ENCODE results near the gene AHI1.
"Not testable (repeated sequence)": the region's sequence is repeated elsewhere in the genome, so short reads cannot be mapped to it uniquely, and the experiment has no call there.

The AHI1 gene

DNA sequence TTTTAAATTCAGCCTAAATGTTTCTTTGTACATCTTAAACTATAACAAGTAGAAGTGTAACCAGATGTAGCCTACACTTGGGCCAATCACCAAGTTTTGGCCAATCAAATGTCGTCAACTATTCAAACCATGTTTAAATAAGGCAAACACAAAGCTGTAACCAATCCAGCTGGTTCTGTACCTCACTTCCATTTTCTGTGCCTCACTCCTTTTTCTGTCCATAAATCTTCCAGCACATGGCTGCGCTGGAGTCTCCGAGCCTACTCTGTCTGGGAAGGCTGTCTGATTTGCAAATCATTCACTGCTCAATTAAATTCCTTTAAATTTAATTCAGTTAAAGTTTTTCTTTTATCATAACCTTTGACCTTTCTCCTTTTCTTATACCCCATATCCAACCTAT is 7.7 kb upstream of the AHI1 start:
- no peak for DNase-seq

GRCh38 chr6:135504734-135505133 is 7.2 kb upstream of the AHI1 start:
- no peak for DNase-seq

DNA sequence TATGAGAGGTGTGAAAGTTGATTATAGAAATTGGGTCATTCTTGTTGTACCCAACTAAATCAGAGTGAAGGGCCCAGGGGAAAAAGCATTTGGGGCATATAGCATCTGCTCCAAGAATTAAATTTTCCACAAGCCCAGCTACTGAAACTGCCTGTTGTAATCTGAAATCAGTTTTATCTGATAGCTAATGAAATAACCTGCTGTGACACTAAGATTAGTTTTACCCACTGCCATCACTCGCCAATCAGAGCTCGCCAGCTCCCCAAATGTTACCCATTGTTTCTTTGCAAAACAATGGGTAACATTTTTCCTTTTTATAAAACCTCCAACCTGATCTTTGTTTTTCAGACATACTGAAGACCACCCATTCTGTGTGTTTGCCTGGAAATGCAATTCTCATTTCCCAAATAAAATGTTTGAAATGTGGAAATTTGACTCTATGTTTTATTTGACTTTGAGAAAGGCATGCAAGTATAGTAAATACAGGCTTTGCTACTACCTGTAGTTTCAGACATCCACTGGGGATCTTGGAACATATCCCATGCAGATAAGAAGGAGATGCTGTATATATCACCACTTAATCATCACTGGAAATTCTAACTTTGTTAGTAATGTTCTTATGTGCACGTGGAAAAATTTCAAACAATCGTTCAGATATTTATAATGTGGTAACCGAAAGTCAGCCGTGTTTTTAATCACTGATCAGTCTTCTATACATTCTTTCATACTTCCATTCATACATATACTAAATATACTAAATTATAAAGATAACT is 6.3 kb upstream of the AHI1 start:
- DNase-seq = no peak

DNA sequence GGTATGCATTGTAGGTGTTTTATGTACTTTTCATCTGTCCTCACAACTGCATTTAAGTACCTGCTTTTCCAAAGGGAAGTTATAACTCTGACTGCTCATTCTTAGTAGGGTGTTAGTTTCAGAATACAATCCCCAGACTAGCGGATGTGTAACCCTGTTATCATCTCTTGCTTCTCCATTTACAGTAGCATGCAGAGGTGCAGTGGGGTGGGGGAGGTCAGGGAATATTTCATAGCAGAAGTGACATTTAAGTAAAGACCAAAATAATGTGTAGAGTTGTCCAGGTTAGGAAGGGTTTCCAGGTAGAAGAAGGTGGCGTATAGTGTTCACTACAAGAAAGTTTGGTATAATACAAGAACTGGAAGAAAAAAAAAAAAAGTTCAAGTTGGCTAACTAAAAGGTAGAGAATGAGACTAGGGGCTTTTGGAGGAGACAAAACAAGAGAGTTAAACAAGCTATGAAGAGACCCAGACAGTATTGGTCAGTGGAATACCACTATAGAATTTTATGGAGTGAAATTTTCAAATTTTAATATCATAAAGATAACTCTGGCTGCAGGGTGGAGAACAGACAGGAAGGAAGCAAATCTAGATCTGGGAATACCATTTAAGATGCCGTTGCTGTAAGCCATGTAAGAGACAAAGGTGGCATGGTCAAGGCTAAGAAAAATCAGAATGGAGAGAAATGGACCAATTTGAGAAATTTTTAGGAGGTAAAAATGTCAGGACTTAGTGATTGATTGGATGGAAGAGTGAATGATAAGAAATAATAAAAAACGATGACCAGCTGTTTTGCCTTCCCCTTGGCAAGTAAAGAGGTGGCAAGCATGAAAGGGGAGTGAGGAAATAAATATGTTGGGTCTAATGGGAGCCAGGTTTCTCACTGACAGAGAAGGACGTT is 2.2 kb upstream of the AHI1 start:
- no peak for DNase-seq

GRCh38 chr6:135498185-135498841 is 773 bp upstream of the AHI1 start:
- DNase-seq = peak; percentile 71

- no peak for DNase-seq
Measured at GRCh38 chr6:135496800-135497411, 634 bp downstream of the AHI1 start.

- DNase-seq = no peak
Measured at GRCh38 chr6:135493218-135493961, 4.2 kb downstream of the AHI1 start.

- no peak for DNase-seq
Measured at GRCh38 chr6:135490381-135490780, 7.2 kb downstream of the AHI1 start.

GRCh38 chr6:135488023-135488422 is 9.5 kb downstream of the AHI1 start:
- no peak for DNase-seq

- DNase-seq = not testable (repeated sequence)
Measured at GRCh38 chr6:135483903-135484302, 13.6 kb downstream of the AHI1 start.

DNA sequence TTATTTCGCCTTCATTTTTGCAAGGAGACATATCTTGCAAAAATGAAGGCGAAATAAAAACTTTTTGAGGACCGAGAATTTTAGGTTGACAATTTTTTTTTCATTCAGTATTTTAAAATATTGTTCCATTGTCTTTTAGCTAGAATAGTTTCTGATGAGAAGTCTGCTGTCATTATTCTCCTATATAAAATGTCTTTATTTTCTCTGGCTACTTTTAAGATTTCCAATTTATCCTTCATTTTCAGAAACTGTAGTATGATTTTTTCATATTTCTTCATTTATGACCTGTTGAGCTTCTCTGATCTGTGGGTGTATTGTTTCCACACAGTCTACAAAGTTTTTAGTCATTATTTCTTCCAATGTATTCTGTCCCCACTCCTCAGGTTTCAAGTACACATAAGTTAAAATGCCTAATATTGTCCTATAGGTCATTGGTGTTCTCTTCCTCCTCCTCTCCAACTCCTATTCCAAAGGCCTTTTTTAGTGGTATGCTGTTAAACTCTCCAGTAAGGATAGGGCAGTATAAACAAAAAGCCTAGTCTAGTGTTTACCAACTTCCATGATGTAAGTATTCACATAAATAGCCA is 15.7 kb downstream of the AHI1 start:
- DNase-seq = no peak

GRCh38 chr6:135479601-135480000 is 17.9 kb downstream of the AHI1 start:
- DNase-seq = no peak

GRCh38 chr6:135478626-135479025 is 18.9 kb downstream of the AHI1 start:
- no peak for DNase-seq

- DNase-seq = no peak
Measured at GRCh38 chr6:135475292-135475886, 22.2 kb downstream of the AHI1 start.

DNA sequence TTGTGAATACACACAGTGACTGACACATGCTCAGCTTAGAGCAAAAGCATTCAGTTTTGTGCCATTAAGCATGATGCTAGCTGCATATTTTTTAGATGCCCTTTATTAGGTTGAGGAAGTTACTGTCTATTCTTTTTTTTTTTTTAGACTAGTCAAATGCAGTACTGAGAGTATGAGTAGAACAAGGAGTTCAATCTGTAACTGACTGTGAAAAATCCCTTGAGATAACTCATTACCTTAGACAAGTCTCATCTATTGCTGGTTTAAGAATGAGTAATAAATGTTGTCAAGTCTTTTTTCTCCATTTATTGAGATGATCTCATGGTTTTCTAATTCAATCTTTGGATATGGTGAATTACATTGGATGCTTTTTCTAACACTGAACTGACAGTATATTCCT is 23.2 kb downstream of the AHI1 start:
- no peak for DNase-seq

DNA sequence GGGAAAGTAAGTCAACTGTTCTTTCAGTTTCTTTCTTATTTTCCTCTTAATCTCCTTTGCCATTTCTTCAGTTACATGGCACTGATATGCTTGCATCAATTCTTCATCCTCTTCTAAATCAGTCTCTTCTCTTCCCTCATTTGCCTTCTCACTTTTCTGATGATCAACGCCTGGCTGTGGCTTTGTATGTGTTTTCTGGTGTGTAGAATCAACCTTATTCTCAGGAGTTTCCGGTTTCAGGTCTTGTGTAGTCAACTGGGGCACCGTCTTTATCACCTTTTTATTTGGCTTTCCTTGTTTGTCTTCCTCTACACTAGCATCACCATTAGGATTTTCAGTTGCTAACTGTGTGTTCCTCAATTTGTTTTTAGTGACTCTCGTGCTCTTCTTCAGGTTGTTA is 31.6 kb downstream of the AHI1 start:
- DNase-seq = no peak

DNA sequence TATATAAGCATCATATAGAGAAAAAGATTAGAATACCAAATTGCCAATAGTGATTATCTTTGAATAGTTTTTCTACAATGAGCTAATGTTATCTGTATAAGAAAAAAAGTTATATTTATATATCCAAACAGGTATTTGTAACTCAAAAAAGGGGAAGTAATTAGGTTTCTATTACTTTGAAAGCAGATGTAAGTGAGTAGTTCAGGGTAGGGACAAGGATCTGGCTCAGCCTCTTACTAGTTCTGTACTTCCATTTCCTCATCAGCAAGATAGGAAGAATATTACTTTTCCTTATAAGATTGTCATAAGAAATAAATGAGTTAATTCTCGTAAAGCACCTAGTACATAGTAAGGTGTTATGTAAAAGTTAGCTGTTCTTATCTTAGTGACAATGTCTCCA is 32.2 kb downstream of the AHI1 start:
- no peak for DNase-seq

DNA sequence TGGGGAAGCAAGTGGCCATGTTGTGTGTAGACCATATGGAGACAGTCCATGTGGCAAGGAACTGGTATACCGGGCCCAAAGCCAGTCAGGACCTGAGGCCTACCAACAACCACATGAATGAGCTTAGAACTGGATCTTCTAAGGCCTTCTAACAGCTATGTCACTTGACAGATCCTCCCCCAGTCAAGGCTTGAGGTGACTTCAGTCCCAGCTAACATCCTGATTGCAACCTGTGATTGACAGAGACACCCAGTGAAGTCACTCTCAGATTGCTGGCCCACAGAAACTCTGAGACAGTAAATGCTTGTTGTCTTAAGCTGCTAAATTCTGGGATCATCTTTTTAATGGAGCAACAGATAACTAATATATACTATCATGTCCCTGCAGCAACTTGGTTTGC is 32.9 kb downstream of the AHI1 start:
- DNase-seq = no peak

DNA sequence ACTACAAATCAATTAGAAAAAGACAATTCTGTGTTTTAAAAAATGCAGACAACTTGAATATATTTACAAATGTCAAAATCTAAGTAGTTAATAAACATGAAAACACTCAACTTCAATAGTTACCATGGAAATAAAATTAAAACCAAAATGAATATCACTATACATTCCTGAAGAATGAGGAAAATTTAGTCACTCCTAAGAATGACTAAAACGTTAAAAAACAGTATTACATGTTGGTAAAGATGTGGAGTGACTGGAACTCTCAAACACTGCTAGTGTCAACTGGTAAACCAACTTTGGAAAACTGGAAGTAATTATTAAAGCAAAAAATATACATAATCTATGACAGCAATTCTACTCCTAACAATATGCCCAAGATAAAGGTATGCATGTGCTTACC is 36.3 kb downstream of the AHI1 start:
- DNase-seq = no peak

DNA sequence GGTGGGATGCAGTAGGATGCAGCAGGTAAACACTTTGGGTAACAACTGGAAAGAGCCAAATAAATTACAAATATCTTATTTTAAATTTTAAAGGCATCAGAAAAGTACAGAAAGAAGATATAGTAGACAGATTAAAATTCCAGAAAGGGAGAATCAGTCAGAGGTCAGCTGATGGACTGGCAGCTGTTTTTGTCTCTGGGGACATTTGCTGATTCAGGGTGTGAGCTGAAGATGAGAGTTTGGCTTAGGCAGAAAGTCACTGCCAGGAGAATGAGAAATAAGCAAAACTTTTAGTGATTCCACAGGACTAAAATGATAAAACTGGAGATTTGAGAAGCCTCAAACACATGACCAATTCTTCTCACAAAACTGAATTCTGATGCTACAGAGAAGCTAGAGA is 39.5 kb downstream of the AHI1 start:
- DNase-seq = no peak

DNA sequence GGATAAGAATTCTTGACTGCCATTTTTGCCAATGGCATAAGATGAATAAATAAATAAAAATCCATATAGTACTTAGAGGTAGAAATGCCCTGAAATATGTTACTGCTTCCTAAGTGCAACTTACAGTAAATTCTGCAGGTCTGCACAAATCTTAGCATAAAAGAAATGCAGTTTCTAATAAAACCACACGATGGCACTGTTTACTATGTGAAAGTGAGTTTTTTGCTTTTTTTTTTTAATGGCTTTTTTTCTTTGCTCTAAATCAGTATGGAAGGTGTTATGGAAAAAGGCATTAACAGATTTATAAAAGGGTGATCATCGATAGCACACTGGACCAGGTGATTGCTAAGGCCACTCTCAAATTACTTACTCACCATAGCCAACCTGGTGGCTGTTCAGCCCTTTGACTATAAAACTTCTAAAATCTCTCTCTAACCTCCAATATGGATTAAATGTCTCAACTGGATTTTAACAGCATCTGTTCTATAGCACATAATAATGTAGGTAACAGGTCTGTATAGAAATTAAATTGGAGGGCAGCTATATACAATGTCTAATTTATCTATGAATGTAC is 45.8 kb downstream of the AHI1 start:
- DNase-seq = no peak
